Stomach smooth muscle (tissue), 2 donors: ENCODE results near the gene RPRML.

Experiments used
- H3K27ac ChIP-seq: one replicate; pipeline ENCODE4 v1.7.0; 2013; ENCODE audit warnings: mild to moderate bottlenecking, low read length, inconsistent platforms
- H3K27me3 ChIP-seq, 2 donors: one replicate each; pipeline ENCODE4 v1.7.0; 2013; ENCODE audit warnings: low read length in 2 of 2; ENCODE audit not compliant: insufficient read depth in 2 of 2, control insufficient read depth in 1 of 2
- H3K36me3 ChIP-seq, 2 donors: one replicate each; pipeline ENCODE4 v1.7.0; 2013; ENCODE audit warnings: low read length in 2 of 2; ENCODE audit not compliant: control insufficient read depth in 2 of 2, insufficient read depth in 2 of 2
- H3K4me1 ChIP-seq: one replicate; pipeline ENCODE4 v1.7.0; 2013; ENCODE audit warnings: low read length; ENCODE audit not compliant: control insufficient read depth, insufficient read depth
- H3K4me3 ChIP-seq, 2 donors: one replicate each; pipeline ENCODE4 v1.7.0; 2013; ENCODE audit warnings: low read length in 2 of 2
- H3K9ac ChIP-seq, 2 donors: one replicate each; pipeline ENCODE4 v1.7.0; 2013; ENCODE audit warnings: low read length in 2 of 2, mild to moderate bottlenecking in 1 of 2
- H3K9me3 ChIP-seq, 2 donors: one replicate each; pipeline ENCODE4 v1.7.0; 2013; ENCODE audit warnings: low read length in 2 of 2; ENCODE audit not compliant: control insufficient read depth in 2 of 2
- donor health status: healthy.
- donor health status: Pancreatic carcinoma.

RPRML gene

GRCh38 chr17:46944931-46945330 is 34.1 kb downstream of the RPRML start:
- Histone ChIP-seq H3K9me3 (no peaks in the 10 kb centered on the region), H3K4me1 (peaks cover 15% of the 10 kb centered on the region), H3K27me3 (peaks cover 0 to 2% of the 10 kb centered on the region in 2 donors), H3K4me3 (no peak overlapping the region), H3K36me3 (peaks cover 4 to 11% of the 10 kb centered on the region in 2 donors), H3K27ac (no peak overlapping the region), H3K9ac (no peak overlapping the region)

GRCh38 chr17:46943501-46944393 is 35.3 kb downstream of the RPRML start:
- peaks cover 16 to 20% of the 10 kb centered on the region in 2 donors for H3K36me3 ChIP-seq
- no peaks in the 10 kb centered on the region for H3K27me3 ChIP-seq
- H3K4me1 ChIP-seq: peaks cover 15% of the 10 kb centered on the region
- H3K4me3 ChIP-seq: no peak overlapping the region
- H3K9me3 ChIP-seq: no peaks in the 10 kb centered on the region
- H3K27ac ChIP-seq: no peak overlapping the region
- H3K9ac ChIP-seq: peak overlapping the region in 1 of 2 donors; percentile 5

GRCh38 chr17:46943218-46943500 is 35.9 kb downstream of the RPRML start:
- Histone ChIP-seq H3K9me3 (no peaks in the 10 kb centered on the region), H3K27ac (no peak overlapping the region), H3K4me3 (no peak overlapping the region), H3K4me1 (peaks cover 15% of the 10 kb centered on the region), H3K27me3 (no peaks in the 10 kb centered on the region), H3K36me3 (peaks cover 21 to 26% of the 10 kb centered on the region in 2 donors), H3K9ac (no peak overlapping the region)

- Histone ChIP-seq H3K27ac (no peak overlapping the region), H3K9ac (no peak overlapping the region), H3K36me3 (peaks cover 22 to 27% of the 10 kb centered on the region in 2 donors), H3K4me3 (no peak overlapping the region), H3K9me3 (no peaks in the 10 kb centered on the region), H3K4me1 (peaks cover 15% of the 10 kb centered on the region), H3K27me3 (no peaks in the 10 kb centered on the region)
These were observed 36.4 kb downstream of the RPRML start for GRCh38 chr17:46942441-46943217.

GRCh38 chr17:46940692-46941404 is 38.2 kb downstream of the RPRML start:
- Histone ChIP-seq H3K9ac (no peak overlapping the region), H3K4me3 (no peak overlapping the region), H3K36me3 (peaks cover 28 to 39% of the 10 kb centered on the region in 2 donors), H3K27ac (no peak overlapping the region), H3K27me3 (no peaks in the 10 kb centered on the region), H3K4me1 (peaks cover 15% of the 10 kb centered on the region), H3K9me3 (no peaks in the 10 kb centered on the region)

GRCh38 chr17:46935658-46936266 is 43.3 kb downstream of the RPRML start:
- H3K9ac ChIP-seq: no peak overlapping the region
- H3K9me3 ChIP-seq: no peaks in the 10 kb centered on the region
- H3K4me1 ChIP-seq: no peaks in the 10 kb centered on the region
- H3K27ac ChIP-seq: no peak overlapping the region
- H3K27me3 ChIP-seq: no peaks in the 10 kb centered on the region
- H3K4me3 ChIP-seq: no peak overlapping the region
- peaks cover 75 to 82% of the 10 kb centered on the region in 2 donors for H3K36me3 ChIP-seq

- Histone ChIP-seq H3K9ac (no peak overlapping the region), H3K4me3 (no peak overlapping the region), H3K27ac (no peak overlapping the region), H3K4me1 (no peaks in the 10 kb centered on the region), H3K27me3 (no peaks in the 10 kb centered on the region), H3K9me3 (no peaks in the 10 kb centered on the region), H3K36me3 (peaks cover 58 to 59% of the 10 kb centered on the region in 2 donors)
These were observed 47.5 kb downstream of the RPRML start for GRCh38 chr17:46931596-46931995.

GRCh38 chr17:46930051-46930450 is 49.0 kb downstream of the RPRML start:
- H3K27me3 ChIP-seq: no peaks in the 10 kb centered on the region
- no peaks in the 10 kb centered on the region for H3K4me1 ChIP-seq
- H3K27ac ChIP-seq: no peak overlapping the region
- H3K36me3 ChIP-seq: peaks cover 43 to 48% of the 10 kb centered on the region in 2 donors
- H3K9ac ChIP-seq: no peak overlapping the region
- H3K4me3 ChIP-seq: no peak overlapping the region
- H3K9me3 ChIP-seq: no peaks in the 10 kb centered on the region

- no peak overlapping the region for H3K27ac ChIP-seq
- H3K4me3 ChIP-seq: no peak overlapping the region
- H3K9ac ChIP-seq: no peak overlapping the region
- no peaks in the 10 kb centered on the region for H3K9me3 ChIP-seq
- H3K36me3 ChIP-seq: peaks cover 37 to 45% of the 10 kb centered on the region in 2 donors
- H3K27me3 ChIP-seq: no peaks in the 10 kb centered on the region
- no peaks in the 10 kb centered on the region for H3K4me1 ChIP-seq
These were observed 49.6 kb downstream of the RPRML start for GRCh38 chr17:46929413-46929812.

GRCh38 chr17:46928467-46929261 is 50.4 kb downstream of the RPRML start:
- Histone ChIP-seq H3K4me3 (no peak overlapping the region), H3K36me3 (peaks cover 31 to 37% of the 10 kb centered on the region in 2 donors), H3K9me3 (no peaks in the 10 kb centered on the region), H3K27ac (no peak overlapping the region), H3K4me1 (no peaks in the 10 kb centered on the region), H3K9ac (no peak overlapping the region), H3K27me3 (no peaks in the 10 kb centered on the region)
